Parathyroid adenoma (tissue), 2 donors: ENCODE data around the gene CAMTA1.

Experiments
- H2AFZ ChIP-seq: fragments of 300-600 bp; sonication (generic); one replicate; pipeline ENCODE4 v1.7.0; 2017; ENCODE audit warnings: antibody characterized with exemption, mild to moderate bottlenecking
- H3K27ac ChIP-seq: fragments of 300-600 bp; sonication (generic); one replicate; pipeline ENCODE4 v1.7.0; 2017
- H3K27me3 ChIP-seq: fragments of 300-600 bp; sonication (generic); one replicate; pipeline ENCODE4 v1.7.0; 2017; ENCODE audit warnings: low read length; ENCODE audit not compliant: control insufficient read depth, insufficient read depth
- H3K36me3 ChIP-seq: fragments of 300-600 bp; sonication (generic); one replicate; pipeline ENCODE4 v1.7.0; 2017; ENCODE audit warnings: low read length; ENCODE audit not compliant: control insufficient read depth, insufficient read depth
- H3K4me1 ChIP-seq: fragments of 300-600 bp; sonication (generic); one replicate; pipeline ENCODE4 v1.7.0; 2017; ENCODE audit warnings: control low read depth
- H3K4me2 ChIP-seq: fragments of 300-600 bp; sonication (generic); one replicate; pipeline ENCODE4 v1.7.0; 2017; ENCODE audit warnings: low read length
- H3K4me3 ChIP-seq: fragments of 300-600 bp; sonication (generic); one replicate; pipeline ENCODE4 v1.7.0; 2017; ENCODE audit warnings: low read depth, low read length
- H3K79me2 ChIP-seq: fragments of 300-600 bp; sonication (generic); one replicate; pipeline ENCODE4 v1.7.0; 2017; ENCODE audit warnings: control low read depth
- H3K9ac ChIP-seq: fragments of 300-600 bp; sonication (generic); one replicate; pipeline ENCODE4 v1.7.0; 2017; ENCODE audit warnings: mild to moderate bottlenecking
- H3K9me3 ChIP-seq: fragments of 300-600 bp; sonication (generic); one replicate; pipeline ENCODE4 v1.7.0; 2017; ENCODE audit warnings: low read length; ENCODE audit not compliant: control insufficient read depth
- CTCF ChIP-seq: fragments of 300-600 bp; sonication (generic); IDR thresholded peaks from one replicate; pipeline ENCODE4 v1.7.0; 2017; ENCODE audit warnings: antibody characterized with exemption, mild to moderate bottlenecking
- donor health status: primary hyperparathyroidism.

CAMTA1 gene

GRCh38 chr1:7110321-7110720, 325.1 kb downstream of the CAMTA1 start:
- TF ChIP-seq CTCF, result no peak
- no peak overlapping the region for H2AFZ ChIP-seq
- no peaks in the 10 kb centered on the region for H3K9me3 ChIP-seq
- H3K79me2 ChIP-seq, result no peaks in the 10 kb centered on the region
- H3K4me1 ChIP-seq, result no peaks in the 10 kb centered on the region
- no peak overlapping the region for H3K27ac ChIP-seq
- H3K36me3 ChIP-seq, result no peaks in the 10 kb centered on the region
- no peak overlapping the region for H3K4me3 ChIP-seq
- H3K9ac ChIP-seq, result no peak overlapping the region
- H3K27me3 ChIP-seq, result no peaks in the 10 kb centered on the region
- H3K4me2 ChIP-seq, result no peak overlapping the region

GRCh38 chr1:7111853-7112252, 326.6 kb downstream of the CAMTA1 start:
- no peak overlapping the region for H2AFZ ChIP-seq
- no peaks in the 10 kb centered on the region for H3K36me3 ChIP-seq

GRCh38 chr1:7113136-7113535, 327.9 kb downstream of the CAMTA1 start:
- no peaks in the 10 kb centered on the region for H3K36me3 ChIP-seq
- TF ChIP-seq CTCF, result no peak
- no peak overlapping the region for H3K4me3 ChIP-seq
- no peak overlapping the region for H2AFZ ChIP-seq
- H3K4me2 ChIP-seq, result no peak overlapping the region
- H3K27ac ChIP-seq, result no peak overlapping the region
- H3K9me3 ChIP-seq, result no peaks in the 10 kb centered on the region
- no peak overlapping the region for H3K9ac ChIP-seq
- no peaks in the 10 kb centered on the region for H3K27me3 ChIP-seq
- H3K4me1 ChIP-seq, result no peaks in the 10 kb centered on the region
- H3K79me2 ChIP-seq, result no peaks in the 10 kb centered on the region

More at GRCh38 chr1:7111853-7112252, 326.6 kb downstream of the CAMTA1 start:
- no peaks in the 10 kb centered on the region for H3K4me1 ChIP-seq
- H3K27me3 ChIP-seq, result no peaks in the 10 kb centered on the region
- H3K79me2 ChIP-seq, result no peaks in the 10 kb centered on the region
- no peak overlapping the region for H3K9ac ChIP-seq
- no peak for TF ChIP-seq CTCF
- no peak overlapping the region for H3K4me3 ChIP-seq
- no peaks in the 10 kb centered on the region for H3K9me3 ChIP-seq
- no peak overlapping the region for H3K4me2 ChIP-seq
- H3K27ac ChIP-seq, result no peak overlapping the region

- H3K4me2 ChIP-seq, result no peak overlapping the region
- H3K36me3 ChIP-seq, result no peaks in the 10 kb centered on the region
- no peak for TF ChIP-seq CTCF
- H3K4me1 ChIP-seq, result no peaks in the 10 kb centered on the region
- H3K27me3 ChIP-seq, result no peaks in the 10 kb centered on the region
- H3K9me3 ChIP-seq, result no peaks in the 10 kb centered on the region
- no peak overlapping the region for H3K4me3 ChIP-seq
- H3K27ac ChIP-seq, result no peak overlapping the region
- H3K79me2 ChIP-seq, result no peaks in the 10 kb centered on the region
- no peak overlapping the region for H3K9ac ChIP-seq
- H2AFZ ChIP-seq, result no peak overlapping the region
Measured at GRCh38 chr1:7113822-7114221, 328.6 kb downstream of the CAMTA1 start.

GRCh38 chr1:7116001-7116400, 330.7 kb downstream of the CAMTA1 start:
- no peak overlapping the region for H2AFZ ChIP-seq
- H3K9ac ChIP-seq, result no peak overlapping the region
- no peaks in the 10 kb centered on the region for H3K79me2 ChIP-seq
- H3K4me1 ChIP-seq, result no peaks in the 10 kb centered on the region
- H3K27ac ChIP-seq, result no peak overlapping the region
- no peak overlapping the region for H3K4me2 ChIP-seq
- no peaks in the 10 kb centered on the region for H3K9me3 ChIP-seq
- no peaks in the 10 kb centered on the region for H3K27me3 ChIP-seq
- H3K36me3 ChIP-seq, result no peaks in the 10 kb centered on the region
- H3K4me3 ChIP-seq, result no peak overlapping the region
- no peak for TF ChIP-seq CTCF
